ENCODE measurements around the gene GTF2H4.
"Not testable (repeated sequence)": the region's sequence is repeated elsewhere in the genome, so short reads cannot be mapped to it uniquely, and the experiment has no call there.

- TF ChIP-seq POLR2A (IDR thresholded peaks at IDR 0.05): not testable (repeated sequence)
- TF ChIP-seq, protein P1, sequence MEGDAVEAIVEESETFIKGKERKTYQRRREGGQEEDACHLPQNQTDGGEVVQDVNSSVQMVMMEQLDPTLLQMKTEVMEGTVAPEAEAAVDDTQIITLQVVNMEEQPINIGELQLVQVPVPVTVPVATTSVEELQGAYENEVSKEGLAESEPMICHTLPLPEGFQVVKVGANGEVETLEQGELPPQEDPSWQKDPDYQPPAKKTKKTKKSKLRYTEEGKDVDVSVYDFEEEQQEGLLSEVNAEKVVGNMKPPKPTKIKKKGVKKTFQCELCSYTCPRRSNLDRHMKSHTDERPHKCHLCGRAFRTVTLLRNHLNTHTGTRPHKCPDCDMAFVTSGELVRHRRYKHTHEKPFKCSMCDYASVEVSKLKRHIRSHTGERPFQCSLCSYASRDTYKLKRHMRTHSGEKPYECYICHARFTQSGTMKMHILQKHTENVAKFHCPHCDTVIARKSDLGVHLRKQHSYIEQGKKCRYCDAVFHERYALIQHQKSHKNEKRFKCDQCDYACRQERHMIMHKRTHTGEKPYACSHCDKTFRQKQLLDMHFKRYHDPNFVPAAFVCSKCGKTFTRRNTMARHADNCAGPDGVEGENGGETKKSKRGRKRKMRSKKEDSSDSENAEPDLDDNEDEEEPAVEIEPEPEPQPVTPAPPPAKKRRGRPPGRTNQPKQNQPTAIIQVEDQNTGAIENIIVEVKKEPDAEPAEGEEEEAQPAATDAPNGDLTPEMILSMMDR (IDR thresholded peaks at IDR 0.05 in 4 of 5, conservative IDR thresholded peaks at IDR 0.05 in 1 of 5): not testable (repeated sequence)
These were observed 2.5 kb downstream of the GTF2H4 start for GRCh38 chr6:30910473-30910872.
